Vagina (tissue), 2 donors: ENCODE results near the gene OXT. TPM values are rescaled to one million over a fixed set of nuclear protein-coding genes. Genes with fewer than 3 reads are reported as not detected.

ENCODE experiments used
- DNase-seq, 2 donors: peaks; one replicate each; pipeline ENCODE4 v3.0.0-alpha.2; 2017; ENCODE audit errors: extremely low spot score in 2 of 2
- H3K27ac ChIP-seq: fragments of 200-600 bp; sonication (generic); one replicate; pipeline ENCODE4 v1.5.1; 2019
- H3K27me3 ChIP-seq: fragments of 200-600 bp; sonication (generic); one replicate; pipeline ENCODE4 v1.5.1; 2019
- H3K36me3 ChIP-seq, 2 donors: fragments of 200-600 bp; sonication (generic); one replicate each; pipeline ENCODE4 v1.5.1; 2017 to 2019
- H3K4me1 ChIP-seq: fragments of 200-600 bp; sonication (generic); one replicate; pipeline ENCODE4 v1.5.1; 2019
- H3K4me3 ChIP-seq, 2 donors: fragments of 200-600 bp; sonication (generic); 1 replicate in 1 of 2; 2 replicates in 1 of 2; pipeline ENCODE4 v1.5.1; 2016 to 2019
- H3K9me3 ChIP-seq: fragments of 200-600 bp; sonication (generic); one replicate; pipeline ENCODE4 v1.5.1; 2019
- POLR2A ChIP-seq, 2 donors: fragments of 450-650 bp; IDR thresholded peaks; one replicate each; pipeline ENCODE4 v1.6.1; 2017; ENCODE audit warnings: antibody characterized with exemption in 2 of 2, mild to moderate bottlenecking in 2 of 2, moderate library complexity in 2 of 2
- POLR2AphosphoS5 ChIP-seq, 2 donors: sonication (generic); formaldehyde crosslinking; IDR thresholded peaks; one replicate each; pipeline ENCODE4 v1.9.0; 2017; ENCODE audit warnings: antibody characterized with exemption in 2 of 2, mild to moderate bottlenecking in 2 of 2, low read depth in 1 of 2; ENCODE audit not compliant: insufficient read depth in 1 of 2
- intact Hi-C: fragments of 100-400 bp; cut with DNase I; formaldehyde crosslinking; loops from one replicate; pipeline ENCODE4 v1.15.1; 2023
- total RNA-seq: library from RNA; depleted of rRNA; stranded (reverse); fragments of >200 nt; gene quantifications from one replicate; pipeline ENCODE4 v1.2.3, GENCODE V29; 2016
- TF ChIP-seq, protein P1 (sequence below), 3 experiments: fragments of 450-650 bp in 2 of 3; fragments of 200-600 bp in 1 of 3; sonication (generic) in 1 of 3; IDR thresholded peaks; one replicate each; pipeline ENCODE4 v1.5.1; 2017 to 2019; ENCODE audit warnings: antibody characterized with exemption in 3 of 3, mild to moderate bottlenecking in 2 of 3, moderate library complexity in 2 of 3

OXT gene
- total RNA-seq, 1 donor from 2014 or later: not detected

- TF ChIP-seq, protein P1, sequence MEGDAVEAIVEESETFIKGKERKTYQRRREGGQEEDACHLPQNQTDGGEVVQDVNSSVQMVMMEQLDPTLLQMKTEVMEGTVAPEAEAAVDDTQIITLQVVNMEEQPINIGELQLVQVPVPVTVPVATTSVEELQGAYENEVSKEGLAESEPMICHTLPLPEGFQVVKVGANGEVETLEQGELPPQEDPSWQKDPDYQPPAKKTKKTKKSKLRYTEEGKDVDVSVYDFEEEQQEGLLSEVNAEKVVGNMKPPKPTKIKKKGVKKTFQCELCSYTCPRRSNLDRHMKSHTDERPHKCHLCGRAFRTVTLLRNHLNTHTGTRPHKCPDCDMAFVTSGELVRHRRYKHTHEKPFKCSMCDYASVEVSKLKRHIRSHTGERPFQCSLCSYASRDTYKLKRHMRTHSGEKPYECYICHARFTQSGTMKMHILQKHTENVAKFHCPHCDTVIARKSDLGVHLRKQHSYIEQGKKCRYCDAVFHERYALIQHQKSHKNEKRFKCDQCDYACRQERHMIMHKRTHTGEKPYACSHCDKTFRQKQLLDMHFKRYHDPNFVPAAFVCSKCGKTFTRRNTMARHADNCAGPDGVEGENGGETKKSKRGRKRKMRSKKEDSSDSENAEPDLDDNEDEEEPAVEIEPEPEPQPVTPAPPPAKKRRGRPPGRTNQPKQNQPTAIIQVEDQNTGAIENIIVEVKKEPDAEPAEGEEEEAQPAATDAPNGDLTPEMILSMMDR (IDR thresholded peaks at IDR 0.05): no peak
- no peak for TF ChIP-seq POLR2AphosphoS5 (IDR thresholded peaks at IDR 0.05; ENCODE audit: insufficient read depth in 1 of 2, low read depth in 1 of 2)
- no peak for TF ChIP-seq POLR2A (IDR thresholded peaks at IDR 0.05)
- H3K27ac ChIP-seq: peak overlapping the region; percentile 68
- peaks cover 25% of the 10 kb centered on the region for H3K4me1 ChIP-seq
- no peak for DNase-seq
- no peaks in the 10 kb centered on the region for H3K27me3 ChIP-seq
- no peak overlapping the region for H3K4me3 ChIP-seq
- intact Hi-C loops: no loop called here
- H3K36me3 ChIP-seq: peaks cover 0 to 30% of the 10 kb centered on the region in 2 donors
- no peaks in the 10 kb centered on the region for H3K9me3 ChIP-seq
Observed at GRCh38 chr20:3041854-3042409, 29.5 kb upstream of the OXT start.

- Histone ChIP-seq H3K27ac (peak overlapping the region; percentile 68), H3K4me1 (peaks cover 32% of the 10 kb centered on the region), H3K27me3 (no peaks in the 10 kb centered on the region), H3K9me3 (no peaks in the 10 kb centered on the region), H3K36me3 (peaks cover 0 to 24% of the 10 kb centered on the region in 2 donors), H3K4me3 (no peak overlapping the region)
- no peak for DNase-seq
- intact Hi-C loops: no loop called here
- peak in 1 of 2 donors; percentile 31 for TF ChIP-seq POLR2AphosphoS5 (IDR thresholded peaks at IDR 0.05; ENCODE audit: insufficient read depth in 1 of 2, low read depth in 1 of 2)
- TF ChIP-seq, protein P1 (IDR thresholded peaks at IDR 0.05): no peak
Observed at GRCh38 chr20:3042625-3043024, 28.8 kb upstream of the OXT start.

GRCh38 chr20:3043322-3043721 lies 28.1 kb upstream of the OXT start, which contains the start of gene GNRH2:
TSS of gene GNRH2 (plus strand) at chr20:3043622. CDS start at chr20:3044415, 793 bp downstream.
- intact Hi-C loops: no loop called here
- H3K27me3 ChIP-seq: no peaks in the 10 kb centered on the region
- DNase-seq: no peak
- H3K4me3 ChIP-seq: no peak within 1 kb of the TSS
- peaks cover 39% of the 10 kb centered on the region for H3K4me1 ChIP-seq
- no peaks in the 10 kb centered on the region for H3K9me3 ChIP-seq
- TF ChIP-seq POLR2AphosphoS5 (IDR thresholded peaks at IDR 0.05; ENCODE audit: insufficient read depth in 1 of 2, low read depth in 1 of 2): no peak
- TF ChIP-seq, protein P1 (IDR thresholded peaks at IDR 0.05): no peak
- TF ChIP-seq POLR2A (IDR thresholded peaks at IDR 0.05): no peak
- peaks cover 0 to 24% of the 10 kb centered on the region in 2 donors for H3K36me3 ChIP-seq
- peak within 1 kb of the TSS; percentile 68 for H3K27ac ChIP-seq

DNA sequence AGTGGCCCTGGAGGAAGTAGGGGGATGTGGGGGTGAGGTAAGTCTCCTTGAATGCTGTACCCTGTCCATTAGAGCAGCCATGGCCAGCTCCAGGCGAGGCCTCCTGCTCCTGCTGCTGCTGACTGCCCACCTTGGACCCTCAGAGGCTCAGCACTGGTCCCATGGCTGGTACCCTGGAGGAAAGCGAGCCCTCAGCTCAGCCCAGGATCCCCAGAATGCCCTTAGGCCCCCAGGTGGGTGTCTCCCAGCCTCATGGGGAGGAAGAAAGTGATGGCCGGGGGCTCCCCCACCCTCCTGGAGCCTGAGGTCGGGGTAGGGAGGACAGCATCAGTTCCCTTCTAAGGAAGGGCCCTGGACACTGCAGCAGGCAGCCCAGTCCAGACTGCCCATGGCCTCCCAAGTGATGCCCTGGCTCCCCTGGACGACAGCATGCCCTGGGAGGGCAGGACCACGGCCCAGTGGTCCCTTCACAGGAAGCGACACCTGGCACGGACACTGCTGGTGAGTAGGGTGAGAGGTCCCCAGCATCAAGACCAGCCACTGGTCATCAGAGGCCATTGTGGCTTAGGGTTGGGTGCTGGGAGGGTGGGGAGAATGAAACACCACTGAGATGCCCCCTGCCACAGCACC lies 27.0 kb upstream of the OXT start:
- no peak for DNase-seq
- intact Hi-C loops: no loop called here
- no peak overlapping the region for H3K4me3 ChIP-seq
- H3K36me3 ChIP-seq: peaks cover 0 to 22% of the 10 kb centered on the region in 2 donors
- no peaks in the 10 kb centered on the region for H3K27me3 ChIP-seq
- H3K27ac ChIP-seq: no peak overlapping the region
- peaks cover 39% of the 10 kb centered on the region for H3K4me1 ChIP-seq
- TF ChIP-seq, protein P1 (IDR thresholded peaks at IDR 0.05): no peak
- TF ChIP-seq POLR2AphosphoS5 (IDR thresholded peaks at IDR 0.05; ENCODE audit: insufficient read depth in 1 of 2, low read depth in 1 of 2) (no peak), POLR2A (IDR thresholded peaks at IDR 0.05) (no peak)
- H3K9me3 ChIP-seq: no peaks in the 10 kb centered on the region
